Activated CD4-positive, alpha-beta T cell treated with anti-CD3 and anti-CD28 coated beads, Interleukin-2, amount 50 U/mL, for 4 hours (primary cell): ENCODE data around the gene PLCB1.
"Not testable (repeated sequence)": the region's sequence is repeated elsewhere in the genome, so short reads cannot be mapped to it uniquely, and the experiment has no call there.

Source experiments
- DNase-seq, 2 experiments: peaks; one replicate each; pipeline ENCODE4 v3.0.0-alpha.2; 2020

The PLCB1 gene

GRCh38 chr20:8633366-8633765, 501.3 kb downstream of the PLCB1 start:
- no peak for DNase-seq

- DNase-seq = no peak
These were observed 503.0 kb downstream of the PLCB1 start for GRCh38 chr20:8635048-8635572.

- no peak for DNase-seq
These were observed 503.8 kb downstream of the PLCB1 start for GRCh38 chr20:8635837-8636236.

- DNase-seq = no peak
These were observed 507.2 kb downstream of the PLCB1 start for GRCh38 chr20:8639112-8639778.

GRCh38 chr20:8640461-8640860, 508.4 kb downstream of the PLCB1 start:
- no peak for DNase-seq

GRCh38 chr20:8642247-8642646, 510.2 kb downstream of the PLCB1 start:
- no peak for DNase-seq

- not testable (repeated sequence) for DNase-seq
These were observed 512.4 kb downstream of the PLCB1 start for GRCh38 chr20:8644468-8644867.

- no peak for DNase-seq
These were observed 513.3 kb downstream of the PLCB1 start for GRCh38 chr20:8645326-8645725.

GRCh38 chr20:8646033-8646441, 514.0 kb downstream of the PLCB1 start:
- no peak for DNase-seq

GRCh38 chr20:8646716-8647115, 514.6 kb downstream of the PLCB1 start:
- no peak for DNase-seq

- DNase-seq = no peak
These were observed 515.9 kb downstream of the PLCB1 start for GRCh38 chr20:8647961-8648441.

GRCh38 chr20:8648466-8648865, 516.4 kb downstream of the PLCB1 start:
- DNase-seq = no peak

GRCh38 chr20:8652396-8652795, 520.3 kb downstream of the PLCB1 start:
- no peak for DNase-seq

- no peak for DNase-seq
These were observed 522.4 kb downstream of the PLCB1 start for GRCh38 chr20:8654486-8654885.

- no peak for DNase-seq
These were observed 524.3 kb downstream of the PLCB1 start for GRCh38 chr20:8656335-8656734.

GRCh38 chr20:8657664-8658063, 525.6 kb downstream of the PLCB1 start:
- DNase-seq = no peak

- no peak for DNase-seq
These were observed 526.0 kb downstream of the PLCB1 start for GRCh38 chr20:8658103-8658502.

- DNase-seq = no peak
These were observed 529.3 kb downstream of the PLCB1 start for GRCh38 chr20:8661229-8661952.

GRCh38 chr20:8662433-8662954, 530.4 kb downstream of the PLCB1 start:
- DNase-seq = no peak

- no peak for DNase-seq
These were observed 531.4 kb downstream of the PLCB1 start for GRCh38 chr20:8663424-8663823.

- DNase-seq = no peak
These were observed 532.7 kb downstream of the PLCB1 start for GRCh38 chr20:8664778-8665177.

GRCh38 chr20:8667306-8667705, 535.2 kb downstream of the PLCB1 start:
- no peak for DNase-seq

- no peak for DNase-seq
These were observed 538.3 kb downstream of the PLCB1 start for GRCh38 chr20:8670207-8670892.

- DNase-seq = no peak
These were observed 538.8 kb downstream of the PLCB1 start for GRCh38 chr20:8670893-8671215.
